Loucy (cell line): ENCODE results near the gene SHMT2.

Experiments used
- CTCF ChIP-seq: fragments of 200-600 bp; sonication (generic); conservative IDR thresholded peaks from 2 replicates; pipeline ENCODE4 v1.5.1; 2014; ENCODE audit warnings: mild to moderate bottlenecking, antibody characterized with exemption, low read length
- EZH2phosphoT487 ChIP-seq: fragments of 200-600 bp; IDR thresholded peaks from 2 replicates; pipeline ENCODE4 v1.6.1; 2018; ENCODE audit warnings: antibody characterized with exemption, mild to moderate bottlenecking, moderate library complexity, borderline replicate concordance

- TF ChIP-seq EZH2phosphoT487 (no peak), CTCF (no peak)
Observed at GRCh38 chr12:57266681-57267080, 37.2 kb downstream of the SHMT2 start.
